GM18498 (cell line): ENCODE data around the gene NMS.

Source experiments
- ATAC-seq: cut with Tn5 transposase; IDR thresholded peaks from one replicate; pipeline ENCODE4 v1.9.1; 2021; ENCODE audit warnings: mild to moderate bottlenecking, moderate library complexity; ENCODE audit not compliant: unreplicated experiment

NMS gene

DNA sequence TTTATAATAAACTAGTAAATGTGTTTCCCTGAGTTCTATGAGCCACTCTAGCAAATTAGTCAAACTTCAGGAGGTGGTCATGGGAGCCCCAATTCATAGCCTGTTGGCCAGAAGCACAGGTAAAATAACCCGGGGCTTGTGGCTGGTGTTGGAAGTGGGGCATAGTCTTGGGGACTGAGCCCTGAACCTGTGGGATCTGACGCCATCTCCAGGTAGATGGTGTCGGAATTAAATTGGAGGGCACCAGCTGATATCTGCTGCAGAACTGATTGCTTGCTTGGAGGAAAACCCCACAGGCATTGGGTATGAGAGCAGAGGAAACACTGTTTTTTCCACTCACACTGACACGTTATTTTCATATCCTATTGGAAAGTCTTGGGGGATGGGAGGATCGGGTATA, 14.1 kb downstream of the NMS start:
- ATAC-seq: no peak

DNA sequence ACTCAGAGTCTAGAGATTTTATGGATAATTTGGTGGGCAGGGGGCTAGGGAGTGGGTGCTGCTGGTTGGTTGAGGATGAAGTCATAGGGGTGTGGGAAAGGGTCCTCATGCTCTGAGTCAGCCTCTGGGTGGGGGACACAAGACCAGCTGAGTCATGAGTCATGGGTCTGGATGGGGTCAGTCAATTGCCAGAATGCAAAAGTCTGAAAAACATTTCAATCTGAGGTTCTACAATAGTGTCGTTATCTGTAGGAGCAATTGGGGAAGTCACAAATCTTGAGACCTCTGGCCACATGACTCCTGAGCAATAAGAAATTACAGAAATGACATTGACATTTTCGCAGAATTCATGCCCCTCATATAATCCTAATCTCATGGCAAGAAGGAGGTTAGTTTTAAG, 15.1 kb downstream of the NMS start:
- no peak for ATAC-seq

DNA sequence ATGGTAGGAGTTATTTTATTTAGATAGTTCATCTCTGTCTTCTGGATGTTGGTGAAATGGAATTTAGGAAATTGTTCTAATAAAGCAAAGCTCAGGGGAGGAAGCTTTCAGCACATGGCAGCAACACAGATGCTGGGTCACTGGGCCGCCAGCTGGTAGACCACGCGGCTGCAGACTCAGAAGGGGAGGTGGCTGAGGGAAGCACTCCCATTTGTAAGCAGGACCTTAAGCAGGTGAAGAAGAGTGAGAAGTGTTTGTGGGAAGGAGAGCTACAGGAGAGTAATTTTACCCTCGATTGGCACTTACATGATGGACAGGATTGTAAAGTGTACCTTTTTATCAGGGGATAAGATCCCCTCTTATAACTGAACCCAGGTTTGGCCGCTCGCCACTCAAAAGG, 24.4 kb downstream of the NMS start:
- ATAC-seq: no peak

DNA sequence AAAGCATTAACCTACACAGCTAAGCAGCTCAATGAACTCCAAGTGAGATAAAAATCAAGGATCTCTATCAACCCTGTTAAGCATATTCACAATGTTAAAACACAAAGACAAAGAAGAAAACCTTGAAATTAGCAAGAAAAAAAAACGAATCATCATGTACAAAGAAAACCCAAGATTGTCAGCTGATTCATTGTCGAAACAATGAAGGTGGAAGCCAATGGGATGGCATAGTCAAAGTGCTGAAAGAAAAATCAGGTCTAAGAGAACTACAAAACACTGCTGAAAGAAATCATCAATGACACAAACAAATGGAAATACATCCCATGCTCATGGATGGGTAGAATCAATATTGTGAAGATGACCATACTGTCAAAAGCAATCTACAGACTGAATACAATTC, 32.5 kb downstream of the NMS start:
- ATAC-seq: no peak

DNA sequence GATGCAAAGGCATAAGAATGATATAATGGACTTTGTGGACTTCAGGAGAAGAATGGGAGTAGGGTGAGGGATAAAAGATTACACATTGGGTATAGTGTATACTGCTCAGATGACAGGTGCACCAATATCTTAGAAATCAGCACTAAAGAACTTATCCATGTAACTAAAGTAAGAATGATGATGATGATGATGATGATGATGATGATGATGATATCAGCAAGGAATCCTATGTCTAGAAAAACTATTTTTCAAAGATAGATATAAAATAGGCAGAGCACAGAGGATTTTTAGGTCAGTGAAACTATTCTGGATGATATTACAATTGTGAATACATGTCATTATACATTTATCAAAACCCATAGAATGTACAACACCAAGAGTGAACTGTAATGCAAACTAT, 34.3 kb downstream of the NMS start:
- ATAC-seq: no peak

DNA sequence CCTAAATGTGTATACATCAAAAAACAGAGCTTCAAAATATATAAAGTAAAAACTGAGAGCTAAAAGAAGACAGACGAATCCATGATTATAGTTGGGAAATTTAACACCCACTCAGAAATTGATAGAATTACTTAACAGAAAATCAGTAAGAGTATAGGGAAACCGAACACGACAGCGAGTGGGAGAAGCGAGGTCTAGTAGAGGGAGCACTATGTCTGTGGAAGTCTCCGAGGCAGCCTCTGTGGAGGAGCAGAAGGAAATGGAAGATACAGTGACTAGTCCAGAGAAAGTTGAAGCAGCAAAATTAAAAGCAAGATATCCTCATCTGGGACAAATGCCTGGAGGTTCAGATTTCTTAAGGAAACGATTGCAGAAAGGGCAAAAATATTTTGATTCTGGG, 38.8 kb downstream of the NMS start:
- no peak for ATAC-seq

DNA sequence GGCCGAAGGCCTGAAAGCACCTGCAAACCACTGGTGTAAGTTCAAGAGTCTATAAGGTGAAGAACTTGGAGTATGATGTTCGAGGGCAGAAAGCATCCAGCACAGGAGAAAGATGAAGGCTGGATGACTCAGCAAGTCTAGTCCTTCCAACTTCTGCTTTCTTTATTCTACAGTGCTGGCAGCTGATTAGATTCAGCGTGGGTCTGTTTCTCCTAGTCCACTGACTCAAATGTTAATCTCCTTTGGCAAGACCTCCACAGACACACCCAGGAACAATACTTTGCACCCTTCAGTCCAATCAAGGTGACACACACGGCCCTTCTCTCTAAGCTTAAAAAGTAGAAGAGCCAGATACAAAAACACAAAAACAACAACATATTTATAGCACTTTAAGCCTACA, 43.4 kb downstream of the NMS start:
- no peak for ATAC-seq

DNA sequence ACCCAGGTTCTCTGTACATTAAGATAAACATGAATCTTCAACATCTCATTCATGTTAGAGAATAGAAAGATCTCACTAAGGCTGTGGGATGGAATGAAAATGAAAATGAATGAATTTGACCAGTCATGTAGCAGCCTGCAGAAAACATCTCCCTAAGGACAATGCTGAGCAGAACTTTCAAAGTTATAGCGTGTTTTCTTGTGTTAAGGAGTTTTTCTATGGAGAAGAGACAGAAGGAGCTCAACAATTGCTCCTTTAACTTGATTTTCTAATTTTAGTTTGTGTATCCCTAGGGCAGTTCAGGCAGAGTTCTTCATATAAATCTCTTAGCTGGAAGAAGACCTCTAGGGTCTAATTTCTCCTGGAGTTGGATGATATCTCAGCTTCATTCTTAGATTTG, 47.3 kb downstream of the NMS start:
- no peak for ATAC-seq

DNA sequence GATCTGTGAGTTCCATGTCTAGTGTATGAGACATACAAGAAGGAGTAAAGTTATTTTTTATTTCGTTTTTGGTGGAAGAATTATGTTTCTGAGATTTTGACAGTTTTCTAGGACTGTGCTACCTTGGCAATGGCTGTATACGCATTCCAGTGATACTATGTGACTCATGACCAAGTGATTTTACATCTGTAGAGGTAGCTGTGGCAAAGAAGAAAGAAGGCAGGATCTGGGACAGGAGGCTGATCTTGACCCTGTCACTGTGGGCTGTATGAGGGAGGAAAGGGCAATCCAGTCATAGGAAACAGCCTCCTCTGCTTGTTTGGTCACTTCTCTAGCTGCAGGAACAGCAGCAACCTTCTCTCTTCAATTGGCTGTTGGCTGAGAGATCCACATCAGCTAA, 48.5 kb downstream of the NMS start:
- no peak for ATAC-seq

DNA sequence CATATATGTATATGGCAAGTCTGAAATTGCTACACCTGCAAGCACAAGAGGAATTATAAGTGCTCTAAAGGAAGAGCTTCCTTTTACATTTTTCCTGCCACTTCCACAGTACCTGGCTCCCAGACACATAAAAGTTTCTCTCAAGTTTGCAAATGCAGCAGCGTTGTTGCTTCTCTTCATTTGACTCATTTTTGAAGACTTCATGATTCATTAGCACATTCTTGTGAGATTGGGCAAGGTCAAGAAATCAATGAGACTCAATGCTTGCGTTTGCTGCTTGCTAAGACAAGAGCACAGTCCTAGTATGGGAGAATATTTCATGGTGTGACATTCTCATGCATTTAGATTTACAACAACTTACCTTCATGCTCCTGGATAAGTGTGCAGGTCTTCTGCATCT, 49.9 kb downstream of the NMS start:
- no peak for ATAC-seq

DNA sequence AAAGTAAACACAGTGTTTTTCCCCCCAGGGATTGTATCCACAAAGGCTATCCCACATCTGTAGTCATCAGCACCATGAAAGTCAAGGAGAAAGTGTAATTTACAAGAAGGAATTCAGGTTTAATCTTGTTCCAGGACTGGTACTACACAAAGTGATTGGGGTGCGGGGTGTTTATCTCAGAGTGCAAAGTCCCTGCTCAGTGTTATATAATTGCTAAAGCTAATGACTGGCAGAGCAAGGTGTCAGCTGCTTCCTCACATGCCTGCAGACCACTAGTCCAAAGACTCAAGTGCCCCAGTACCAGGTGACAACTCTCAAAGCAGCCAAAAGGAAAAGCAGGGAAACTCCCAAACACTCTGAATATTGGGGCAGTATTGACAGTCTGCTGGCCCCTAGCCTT, 52.1 kb downstream of the NMS start:
- no peak for ATAC-seq

DNA sequence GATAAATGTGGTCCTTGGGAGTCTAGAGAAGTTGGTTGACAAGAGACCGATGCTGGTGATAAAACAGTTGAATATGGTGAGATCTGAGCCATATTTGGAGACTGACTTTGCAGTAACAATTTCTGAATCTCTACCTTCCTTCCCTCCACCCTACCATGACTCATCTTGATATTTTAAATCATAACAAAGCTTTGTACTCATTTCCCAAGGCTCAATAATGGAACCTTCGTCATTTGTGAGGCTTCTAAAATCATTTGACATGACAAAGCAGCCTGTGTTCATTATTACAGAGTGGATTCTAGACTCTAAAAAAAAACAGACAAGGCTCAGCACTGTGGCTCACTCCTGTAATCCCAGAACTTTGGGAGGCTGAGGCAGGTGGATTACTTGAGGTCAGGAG, 54.0 kb downstream of the NMS start:
- ATAC-seq: no peak

DNA sequence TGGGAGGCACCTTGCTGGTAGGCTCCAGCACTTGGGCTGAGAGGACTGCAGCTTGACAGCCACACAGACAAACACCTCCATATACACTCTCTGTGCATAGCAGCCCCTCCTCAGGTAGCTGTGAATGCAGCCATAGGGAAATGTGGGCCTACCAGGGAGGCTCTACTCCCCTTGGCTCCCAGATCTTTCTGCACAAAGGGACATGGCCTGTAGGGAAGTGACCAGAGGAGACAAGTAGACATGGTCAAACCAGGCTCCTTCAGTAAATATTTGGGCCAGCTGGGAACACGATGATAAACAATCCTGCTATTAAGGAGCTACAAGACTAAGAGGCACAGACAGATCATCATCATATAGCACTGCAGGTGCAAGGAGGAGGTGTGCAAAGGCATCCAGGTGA, 56.6 kb downstream of the NMS start:
- no peak for ATAC-seq

DNA sequence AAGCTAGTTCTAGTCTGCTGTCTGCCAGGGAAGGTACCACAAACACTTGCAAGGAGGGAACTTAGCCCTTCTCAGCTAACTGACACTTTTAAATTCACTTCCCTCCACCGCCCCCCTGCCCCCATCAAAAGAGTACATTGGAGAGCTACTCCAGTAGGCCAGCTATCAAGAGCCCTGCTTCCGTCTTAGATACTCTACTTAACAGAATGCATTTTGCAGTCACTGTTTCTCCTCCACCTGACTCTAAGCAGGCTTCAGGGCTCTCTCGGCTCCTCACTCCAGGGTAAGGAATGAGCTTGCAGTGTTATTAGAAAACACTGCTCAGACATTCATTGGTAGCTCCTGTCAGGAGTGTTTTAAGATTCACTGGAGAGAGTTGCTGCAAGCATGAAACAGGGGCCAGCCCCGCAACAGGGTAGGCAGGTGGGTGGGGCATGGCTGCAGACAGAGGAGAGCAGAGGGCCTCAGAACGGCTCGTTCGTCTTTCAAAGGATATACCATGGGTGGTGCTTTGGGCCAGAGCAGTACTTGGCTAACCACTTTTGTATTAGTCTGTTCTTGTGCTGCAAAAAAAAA, 57.2 kb downstream of the NMS start:
- ATAC-seq: no peak

DNA sequence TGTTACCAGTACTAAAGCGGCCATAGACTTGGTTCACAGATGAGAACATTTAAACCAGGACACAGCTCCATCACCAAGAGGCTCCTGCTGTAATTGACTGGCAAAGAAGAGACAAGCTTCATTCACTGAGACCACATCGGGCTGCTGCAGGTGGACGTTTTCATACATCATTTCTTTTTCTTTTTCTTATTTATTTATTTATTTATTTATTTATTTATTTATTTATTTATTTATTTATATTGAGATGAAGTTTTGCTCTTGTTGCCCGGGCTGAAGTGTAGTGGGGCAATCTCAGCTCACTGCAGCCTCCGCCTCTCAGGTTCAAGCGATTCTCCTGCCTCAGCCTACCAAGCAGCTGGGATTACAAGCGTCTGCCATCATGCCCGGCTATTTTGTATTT, 58.9 kb downstream of the NMS start:
- ATAC-seq: no peak

DNA sequence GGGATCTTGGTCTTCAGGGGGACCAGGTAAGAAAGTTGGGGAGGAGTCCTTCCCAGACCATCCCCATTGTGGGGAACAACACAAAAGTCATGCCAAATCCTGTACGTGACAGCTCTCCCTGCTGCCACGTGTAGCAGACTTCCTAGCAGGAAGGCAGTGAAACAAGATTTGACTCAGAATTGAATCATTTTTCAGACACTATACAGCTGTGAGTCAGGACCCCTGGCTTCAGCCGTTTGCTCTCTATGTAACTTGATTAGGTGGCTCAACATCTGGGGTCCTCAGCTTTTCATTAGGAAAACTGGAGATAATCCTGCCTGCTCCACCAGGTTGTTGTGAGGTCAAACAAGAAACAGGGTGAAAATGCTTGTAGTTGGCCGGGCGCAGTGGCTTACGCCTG, 59.6 kb downstream of the NMS start:
- ATAC-seq: no peak
